ENCODE results near the gene TFAP2E.

DNA sequence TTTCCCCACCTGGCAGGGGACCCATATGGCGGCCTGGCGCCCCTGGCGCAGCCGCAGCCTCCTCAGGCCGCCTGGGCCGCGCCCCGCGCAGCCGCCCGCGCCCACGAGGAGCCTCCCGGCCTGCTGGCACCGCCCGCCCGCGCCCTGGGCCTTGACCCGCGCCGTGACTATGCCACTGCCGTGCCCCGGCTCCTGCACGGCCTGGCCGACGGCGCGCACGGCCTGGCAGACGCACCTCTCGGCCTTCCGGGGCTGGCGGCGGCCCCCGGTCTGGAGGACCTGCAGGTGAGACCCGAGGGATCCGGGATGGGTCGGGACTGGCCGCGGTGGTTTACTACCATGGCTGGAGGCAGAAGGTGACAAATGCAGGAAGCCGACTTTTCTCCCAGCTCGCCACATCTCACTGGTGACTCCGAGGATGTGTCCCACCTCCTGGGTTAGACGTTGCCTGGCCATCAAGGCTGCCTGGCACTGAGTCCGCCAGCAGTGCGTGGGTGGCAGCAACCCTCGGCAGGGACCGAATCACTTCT, 1.1 kb downstream of the TFAP2E start:
- no peak for TF ChIP-seq PAX5 (IDR thresholded peaks at IDR 0.05; ENCODE audit: insufficient read depth, low read length, severe bottlenecking)
- no peak for TF ChIP-seq POU2F2 (IDR thresholded peaks at IDR 0.05; ENCODE audit: low read depth, low read length)
- TF ChIP-seq POLR2AphosphoS5 (IDR thresholded peaks at IDR 0.05; ENCODE audit: low read depth, low read length), result no peak
- no peak for TF ChIP-seq POLR2A (IDR thresholded peaks at IDR 0.05; ENCODE audit: low read depth, low read length)
- no peak for TF ChIP-seq SPI1 (IDR thresholded peaks at IDR 0.05; ENCODE audit: low read depth, low read length)
